Measurements from ENCODE around the gene AVPI1. TPM values are rescaled to one million over a fixed set of nuclear protein-coding genes. Genes with fewer than 3 reads are reported as not detected.
"Not testable (repeated sequence)": the region's sequence is repeated elsewhere in the genome, so short reads cannot be mapped to it uniquely, and the experiment has no call there.

Gene AVPI1
- total RNA-seq, 1 donor = 20.2 TPM

DNA sequence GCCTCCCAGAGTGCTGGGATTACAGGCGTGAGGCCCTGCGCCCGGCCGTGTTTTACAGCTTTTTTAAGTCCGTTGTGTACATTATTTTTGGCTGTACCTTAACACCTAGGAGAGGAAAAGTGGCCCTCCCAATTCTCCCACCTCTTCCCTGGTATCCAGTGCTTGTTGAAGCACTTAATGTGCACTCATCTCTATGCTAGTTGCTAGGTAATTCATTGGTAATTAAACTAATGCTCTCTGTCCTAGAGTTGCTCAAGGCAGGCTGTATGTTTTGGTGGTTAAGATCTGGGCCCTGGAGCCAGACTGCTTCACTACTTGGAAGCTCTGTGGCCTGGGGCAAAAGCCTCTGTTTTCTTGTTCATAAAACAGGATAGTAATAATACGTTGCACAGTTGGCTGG lies 19.6 kb downstream of the AVPI1 start:
- no peak for TF ChIP-seq CTCF (IDR thresholded peaks at IDR 0.05; ENCODE audit: insufficient read depth, low read length)
- no peak for DNase-seq (ENCODE audit: low read depth)
- no peak overlapping the region for H3K4me3 ChIP-seq (ENCODE audit: low read depth, low read length)

GRCh38 chr10:97666992-97667391 lies 20.0 kb downstream of the AVPI1 start:
- no peak for DNase-seq (ENCODE audit: low read depth)
- H3K4me3 ChIP-seq (ENCODE audit: low read depth, low read length) = no peak overlapping the region
- TF ChIP-seq CTCF (IDR thresholded peaks at IDR 0.05; ENCODE audit: insufficient read depth, low read length) = no peak

- no peak for DNase-seq (ENCODE audit: low read depth)
- no peak for TF ChIP-seq CTCF (IDR thresholded peaks at IDR 0.05; ENCODE audit: insufficient read depth, low read length)
- H3K4me3 ChIP-seq (ENCODE audit: low read depth, low read length) = no peak overlapping the region
These were observed 22.7 kb downstream of the AVPI1 start for GRCh38 chr10:97664282-97664850.

GRCh38 chr10:97659589-97659988 lies 27.5 kb downstream of the AVPI1 start:
- DNase-seq (ENCODE audit: low read depth) = peak; percentile 70
- H3K4me3 ChIP-seq (ENCODE audit: low read depth, low read length) = no peak overlapping the region
- no peak for TF ChIP-seq CTCF (IDR thresholded peaks at IDR 0.05; ENCODE audit: insufficient read depth, low read length)

DNA sequence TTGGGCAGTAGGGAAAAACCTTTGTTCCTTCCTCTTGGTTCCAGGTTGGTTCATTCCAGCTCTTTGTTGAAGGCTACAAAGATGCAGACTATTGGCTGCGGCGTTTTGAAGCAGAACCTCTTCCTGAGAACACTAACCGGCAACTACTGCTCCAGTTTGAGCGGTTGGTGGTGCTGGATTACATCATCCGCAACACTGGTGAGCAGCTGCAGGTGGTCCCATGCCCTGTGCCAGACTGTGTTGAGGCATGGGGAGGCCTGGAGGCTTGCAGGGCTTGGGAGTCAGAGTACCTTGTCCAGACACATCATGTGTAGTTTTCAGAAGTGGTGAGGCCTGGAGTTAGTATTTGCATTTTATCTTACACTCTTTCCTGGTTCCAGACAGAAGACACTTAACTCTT lies 30.3 kb downstream of the AVPI1 start:
- H3K4me3 ChIP-seq (ENCODE audit: low read depth, low read length) = no peak overlapping the region
- no peak for DNase-seq (ENCODE audit: low read depth)
- no peak for TF ChIP-seq CTCF (IDR thresholded peaks at IDR 0.05; ENCODE audit: insufficient read depth, low read length)

DNA sequence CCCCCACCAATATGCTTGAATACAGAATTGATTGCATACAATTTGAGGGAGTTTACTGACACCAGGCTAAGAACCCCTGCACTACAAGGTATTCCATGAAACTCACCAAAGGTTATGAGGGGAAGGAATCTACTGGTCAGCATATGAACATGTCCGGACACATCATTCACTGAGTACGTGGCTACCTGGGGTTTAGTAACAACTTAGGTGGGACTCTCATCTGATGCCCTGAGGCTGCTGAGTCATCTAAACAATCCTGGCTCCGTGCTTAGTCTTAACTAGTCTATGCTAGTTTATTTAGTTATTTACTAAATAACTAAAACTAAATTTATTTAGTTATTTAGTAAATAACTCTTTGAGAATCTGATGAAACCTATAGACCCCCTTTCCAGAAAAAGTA lies 35.3 kb downstream of the AVPI1 start:
- TF ChIP-seq CTCF (IDR thresholded peaks at IDR 0.05; ENCODE audit: insufficient read depth, low read length) = no peak
- no peak for DNase-seq (ENCODE audit: low read depth)
- no peak overlapping the region for H3K4me3 ChIP-seq (ENCODE audit: low read depth, low read length)

- TF ChIP-seq CTCF (IDR thresholded peaks at IDR 0.05; ENCODE audit: insufficient read depth, low read length) = no peak
These were observed 36.3 kb downstream of the AVPI1 start for GRCh38 chr10:97650726-97651125.

DNA sequence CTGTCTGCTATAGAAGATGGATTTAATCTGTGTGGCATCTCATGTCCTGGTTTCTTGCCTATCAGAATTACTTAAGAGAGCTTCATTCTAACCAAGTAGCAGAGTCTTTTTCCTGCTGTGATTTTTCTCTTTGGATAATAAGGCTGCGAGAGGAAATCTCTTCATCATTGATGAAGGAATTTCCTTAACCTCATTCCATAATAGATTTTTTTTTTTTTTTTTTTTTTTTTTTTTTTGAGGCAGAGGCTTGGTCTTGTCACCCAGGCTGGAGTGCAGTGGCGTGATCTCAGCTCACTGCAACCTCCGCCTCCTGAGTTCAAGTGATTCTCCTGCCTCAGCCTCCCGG lies 37.7 kb downstream of the AVPI1 start:
- DNase-seq (ENCODE audit: low read depth); H3K4me3 ChIP-seq (ENCODE audit: low read depth, low read length): not testable (repeated sequence)

More at GRCh38 chr10:97650726-97651125, 36.3 kb downstream of the AVPI1 start:
- no peak overlapping the region for H3K4me3 ChIP-seq (ENCODE audit: low read depth, low read length)
- DNase-seq (ENCODE audit: low read depth) = no peak
